Vagina (tissue), 2 donors: ENCODE results near the gene SNRPD1. TPM values are rescaled to one million over a fixed set of nuclear protein-coding genes. Genes with fewer than 3 reads are reported as not detected.
"Not testable (repeated sequence)": the region's sequence is repeated elsewhere in the genome, so short reads cannot be mapped to it uniquely, and the experiment has no call there.

Experiments used
- DNase-seq, 2 donors: peaks; one replicate each; pipeline ENCODE4 v3.0.0-alpha.2; 2017; ENCODE audit errors: extremely low spot score in 2 of 2
- H3K27ac ChIP-seq: fragments of 200-600 bp; sonication (generic); one replicate; pipeline ENCODE4 v1.5.1; 2019
- H3K27me3 ChIP-seq: fragments of 200-600 bp; sonication (generic); one replicate; pipeline ENCODE4 v1.5.1; 2019
- H3K36me3 ChIP-seq, 2 donors: fragments of 200-600 bp; sonication (generic); one replicate each; pipeline ENCODE4 v1.5.1; 2017 to 2019
- H3K4me1 ChIP-seq: fragments of 200-600 bp; sonication (generic); one replicate; pipeline ENCODE4 v1.5.1; 2019
- H3K4me3 ChIP-seq, 2 donors: fragments of 200-600 bp; sonication (generic); 1 replicate in 1 of 2; 2 replicates in 1 of 2; pipeline ENCODE4 v1.5.1; 2016 to 2019
- H3K9me3 ChIP-seq: fragments of 200-600 bp; sonication (generic); one replicate; pipeline ENCODE4 v1.5.1; 2019
- CTCF ChIP-seq, 3 experiments: fragments of 450-650 bp in 2 of 3; fragments of 200-600 bp in 1 of 3; sonication (generic) in 1 of 3; IDR thresholded peaks; one replicate each; pipeline ENCODE4 v1.5.1; 2017 to 2019; ENCODE audit warnings: antibody characterized with exemption in 3 of 3, mild to moderate bottlenecking in 2 of 3, moderate library complexity in 2 of 3
- POLR2A ChIP-seq, 2 donors: fragments of 450-650 bp; IDR thresholded peaks; one replicate each; pipeline ENCODE4 v1.6.1; 2017; ENCODE audit warnings: antibody characterized with exemption in 2 of 2, mild to moderate bottlenecking in 2 of 2, moderate library complexity in 2 of 2
- POLR2AphosphoS5 ChIP-seq, 2 donors: sonication (generic); formaldehyde crosslinking; IDR thresholded peaks; one replicate each; pipeline ENCODE4 v1.9.0; 2017; ENCODE audit warnings: antibody characterized with exemption in 2 of 2, mild to moderate bottlenecking in 2 of 2, low read depth in 1 of 2; ENCODE audit not compliant: insufficient read depth in 1 of 2
- intact Hi-C: fragments of 100-400 bp; cut with DNase I; formaldehyde crosslinking; loops from one replicate; pipeline ENCODE4 v1.15.1; 2023
- total RNA-seq: library from RNA; depleted of rRNA; stranded (reverse); fragments of >200 nt; gene quantifications from one replicate; pipeline ENCODE4 v1.2.3, GENCODE V29; 2016

SNRPD1 gene
- total RNA-seq, 1 donor from 2014 or later: 4.4 TPM

GRCh38 chr18:21662581-21662980, 50.5 kb downstream of the SNRPD1 start:
- no peaks in the 10 kb centered on the region for H3K27me3 ChIP-seq
- DNase-seq: no peak
- H3K36me3 ChIP-seq: no peaks in the 10 kb centered on the region
- intact Hi-C loops: no loop called here
- TF ChIP-seq POLR2A (IDR thresholded peaks at IDR 0.05) (no peak), CTCF (IDR thresholded peaks at IDR 0.05) (no peak), POLR2AphosphoS5 (IDR thresholded peaks at IDR 0.05; ENCODE audit: insufficient read depth in 1 of 2, low read depth in 1 of 2) (no peak)
- H3K27ac ChIP-seq: no peak overlapping the region
- H3K4me1 ChIP-seq: no peaks in the 10 kb centered on the region
- no peaks in the 10 kb centered on the region for H3K9me3 ChIP-seq
- no peak overlapping the region for H3K4me3 ChIP-seq

- H3K9me3 ChIP-seq: no peaks in the 10 kb centered on the region
- no peak for DNase-seq
- H3K27ac ChIP-seq: no peak overlapping the region
- no peak overlapping the region for H3K4me3 ChIP-seq
- no peaks in the 10 kb centered on the region for H3K36me3 ChIP-seq
- TF ChIP-seq POLR2AphosphoS5 (IDR thresholded peaks at IDR 0.05; ENCODE audit: insufficient read depth in 1 of 2, low read depth in 1 of 2): no peak
- no peak for TF ChIP-seq POLR2A (IDR thresholded peaks at IDR 0.05)
- TF ChIP-seq CTCF (IDR thresholded peaks at IDR 0.05): no peak
- intact Hi-C loops: no loop called here
- no peaks in the 10 kb centered on the region for H3K27me3 ChIP-seq
- H3K4me1 ChIP-seq: no peaks in the 10 kb centered on the region
Measured at GRCh38 chr18:21663578-21663977, 51.5 kb downstream of the SNRPD1 start.

- Histone ChIP-seq H3K4me1 (no peaks in the 10 kb centered on the region), H3K36me3 (no peaks in the 10 kb centered on the region), H3K27ac (no peak overlapping the region), H3K4me3 (no peak overlapping the region), H3K27me3 (no peaks in the 10 kb centered on the region), H3K9me3 (no peaks in the 10 kb centered on the region)
- TF ChIP-seq CTCF (IDR thresholded peaks at IDR 0.05) (no peak), POLR2AphosphoS5 (IDR thresholded peaks at IDR 0.05; ENCODE audit: insufficient read depth in 1 of 2, low read depth in 1 of 2) (no peak), POLR2A (IDR thresholded peaks at IDR 0.05) (no peak)
- no peak for DNase-seq
- intact Hi-C loops: no loop called here
Measured at GRCh38 chr18:21664069-21664468, 52.0 kb downstream of the SNRPD1 start.

- no peak for TF ChIP-seq POLR2A (IDR thresholded peaks at IDR 0.05)
- Histone ChIP-seq H3K27me3 (no peaks in the 10 kb centered on the region), H3K27ac (no peak overlapping the region), H3K9me3 (no peaks in the 10 kb centered on the region), H3K36me3 (no peaks in the 10 kb centered on the region), H3K4me1 (no peaks in the 10 kb centered on the region), H3K4me3 (no peak overlapping the region)
- intact Hi-C loops: no loop called here
- DNase-seq: no peak
Measured at GRCh38 chr18:21669736-21670285, 57.7 kb downstream of the SNRPD1 start.

GRCh38 chr18:21672521-21673267, 60.6 kb downstream of the SNRPD1 start:
- no peaks in the 10 kb centered on the region for H3K4me1 ChIP-seq
- no peak for DNase-seq
- no peak overlapping the region for H3K27ac ChIP-seq
- TF ChIP-seq POLR2AphosphoS5 (IDR thresholded peaks at IDR 0.05; ENCODE audit: insufficient read depth in 1 of 2, low read depth in 1 of 2) (peak in 1 of 2 donors; percentile 41), POLR2A (IDR thresholded peaks at IDR 0.05) (no peak), CTCF (IDR thresholded peaks at IDR 0.05) (no peak)
- no peaks in the 10 kb centered on the region for H3K27me3 ChIP-seq
- H3K36me3 ChIP-seq: no peaks in the 10 kb centered on the region
- no peak overlapping the region for H3K4me3 ChIP-seq
- intact Hi-C loops: no loop called here
- H3K9me3 ChIP-seq: no peaks in the 10 kb centered on the region

GRCh38 chr18:21675354-21675753, 63.2 kb downstream of the SNRPD1 start:
- H3K4me1 ChIP-seq, H3K4me3 ChIP-seq, H3K27me3 ChIP-seq, intact Hi-C loops, H3K27ac ChIP-seq, H3K9me3 ChIP-seq, DNase-seq, H3K36me3 ChIP-seq: not testable (repeated sequence)
